Stimulated activated memory B cell treated with anti-CD40 and anti-IgM and Interleukin-4, amounts not matched to agents 10 μg/mL and 1 μg/mL and 100 μg/mL, for 72 hours (primary cell): ENCODE data around the gene ROBO1.

Experiments used
- ATAC-seq: fragments of 150-1000 bp; cut with Tn5 transposase; 2 replicates; pipeline ENCODE4 v1.10.0; 2021
- H3K27ac Mint-ChIP-seq: one replicate; pipeline ENCODE4 v1.8.0; 2022; ENCODE audit warnings: mild to moderate bottlenecking, mixed read lengths
- H3K27me3 Mint-ChIP-seq: one replicate; pipeline ENCODE4 v1.8.0; 2022; ENCODE audit warnings: mixed read lengths
- H3K36me3 Mint-ChIP-seq: one replicate; pipeline ENCODE4 v1.8.0; 2022; ENCODE audit warnings: mixed read lengths
- H3K4me1 Mint-ChIP-seq: one replicate; pipeline ENCODE4 v1.8.0; 2022; ENCODE audit warnings: mixed read lengths
- H3K4me3 Mint-ChIP-seq: one replicate; pipeline ENCODE4 v1.8.0; 2022; ENCODE audit warnings: mild to moderate bottlenecking, moderate library complexity, mixed read lengths
- H3K9me3 Mint-ChIP-seq: one replicate; pipeline ENCODE4 v1.8.0; 2022; ENCODE audit warnings: mixed read lengths

ROBO1 gene

DNA sequence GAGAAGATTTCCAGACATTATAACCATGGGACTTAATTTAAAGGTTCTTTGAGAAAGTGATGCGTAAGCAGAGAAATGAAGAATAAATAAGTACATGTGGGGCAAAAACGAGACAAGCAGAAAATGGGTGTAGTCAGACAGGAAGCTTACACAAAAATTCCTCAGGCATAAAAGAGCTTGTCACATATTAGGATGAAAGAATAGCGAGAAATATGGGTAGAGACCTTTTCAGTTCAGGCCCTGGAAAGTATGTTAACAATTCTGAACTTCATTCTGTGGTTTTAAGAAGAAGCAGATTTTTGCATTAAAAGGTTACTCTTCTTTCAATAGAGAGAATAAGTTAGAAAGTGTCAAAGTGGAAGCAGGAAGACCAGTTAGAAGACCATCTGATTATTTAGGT is 352.4 kb downstream of the ROBO1 start:
- no peaks in the 10 kb centered on the region for H3K27me3 Mint-ChIP-seq

DNA sequence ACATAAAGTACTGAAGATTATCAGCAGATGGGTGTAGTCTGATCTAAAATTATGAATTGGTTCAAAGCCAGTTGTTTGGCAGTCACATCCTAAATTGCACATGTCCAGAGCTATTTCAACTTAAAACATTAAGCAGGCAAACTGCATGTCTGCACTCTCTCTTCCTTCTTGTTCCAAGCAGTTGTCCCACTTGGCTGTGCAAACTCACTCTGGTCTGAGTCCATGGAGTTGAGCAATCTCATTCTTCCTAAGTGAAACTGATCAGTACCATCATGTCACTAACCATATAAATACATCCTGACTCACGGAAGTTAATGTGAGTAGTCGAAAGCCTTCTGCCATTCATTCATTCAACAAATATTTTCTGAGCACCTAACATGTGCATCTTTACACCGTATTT is 353.0 kb downstream of the ROBO1 start:
- Mint-ChIP-seq H3K9me3 (peaks cover 15% of the 10 kb centered on the region), H3K4me3 (no peak overlapping the region), H3K36me3 (no peaks in the 10 kb centered on the region), H3K27ac (no peak overlapping the region), H3K4me1 (no peaks in the 10 kb centered on the region), H3K27me3 (no peaks in the 10 kb centered on the region)
- ATAC-seq: no peak

More for the DNA sequence above, 352.4 kb downstream of the ROBO1 start:
- H3K4me1 Mint-ChIP-seq: no peaks in the 10 kb centered on the region
- ATAC-seq: no peak
- H3K9me3 Mint-ChIP-seq: peaks cover 14% of the 10 kb centered on the region
- no peak overlapping the region for H3K27ac Mint-ChIP-seq
- no peaks in the 10 kb centered on the region for H3K36me3 Mint-ChIP-seq
- H3K4me3 Mint-ChIP-seq: no peak overlapping the region

DNA sequence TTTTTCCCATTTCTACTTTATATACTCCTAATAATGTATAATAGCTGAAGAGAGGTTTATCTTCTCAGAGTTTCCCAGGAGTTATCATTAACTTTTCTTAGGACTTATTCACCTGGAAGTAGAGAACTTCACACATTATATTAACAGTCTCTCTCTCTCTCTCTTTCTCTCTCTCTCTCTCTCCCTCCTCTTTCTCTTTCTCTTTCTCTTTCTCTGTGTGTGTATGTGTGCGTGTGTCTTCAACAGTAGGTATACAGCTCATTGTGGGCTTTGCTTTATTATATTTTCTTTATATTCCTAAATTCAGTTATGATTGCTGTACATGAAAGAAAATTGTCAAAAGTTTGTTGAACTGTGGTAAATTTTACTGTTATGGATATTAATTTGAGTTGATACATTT is 353.8 kb downstream of the ROBO1 start:
- Mint-ChIP-seq H3K27me3 (no peaks in the 10 kb centered on the region), H3K9me3 (peaks cover 15% of the 10 kb centered on the region), H3K27ac (no peak overlapping the region), H3K4me3 (no peak overlapping the region), H3K36me3 (no peaks in the 10 kb centered on the region), H3K4me1 (no peaks in the 10 kb centered on the region)
- no peak for ATAC-seq

DNA sequence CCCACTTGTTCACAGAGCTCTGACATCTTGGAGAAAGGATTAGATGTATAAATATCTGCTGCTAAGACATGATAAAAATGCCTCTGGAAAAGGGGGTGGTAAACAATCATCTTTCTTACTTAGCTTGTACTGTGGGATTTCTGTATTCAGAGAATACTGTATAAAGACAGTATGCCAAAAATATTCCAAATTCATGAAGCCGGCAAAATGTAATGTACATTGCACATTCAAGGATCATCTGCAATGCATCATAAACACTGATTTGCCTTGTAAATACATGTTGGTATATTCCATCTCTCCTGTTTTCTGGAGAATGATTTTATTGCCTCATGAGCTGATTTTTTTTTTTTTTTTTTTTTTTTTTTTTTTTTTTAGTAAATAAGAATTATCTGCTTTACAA is 355.3 kb downstream of the ROBO1 start:
- no peak for ATAC-seq
- Mint-ChIP-seq H3K27ac (no peak overlapping the region), H3K9me3 (peaks cover 12% of the 10 kb centered on the region), H3K36me3 (no peaks in the 10 kb centered on the region), H3K4me3 (no peak overlapping the region), H3K4me1 (no peaks in the 10 kb centered on the region), H3K27me3 (no peaks in the 10 kb centered on the region)

DNA sequence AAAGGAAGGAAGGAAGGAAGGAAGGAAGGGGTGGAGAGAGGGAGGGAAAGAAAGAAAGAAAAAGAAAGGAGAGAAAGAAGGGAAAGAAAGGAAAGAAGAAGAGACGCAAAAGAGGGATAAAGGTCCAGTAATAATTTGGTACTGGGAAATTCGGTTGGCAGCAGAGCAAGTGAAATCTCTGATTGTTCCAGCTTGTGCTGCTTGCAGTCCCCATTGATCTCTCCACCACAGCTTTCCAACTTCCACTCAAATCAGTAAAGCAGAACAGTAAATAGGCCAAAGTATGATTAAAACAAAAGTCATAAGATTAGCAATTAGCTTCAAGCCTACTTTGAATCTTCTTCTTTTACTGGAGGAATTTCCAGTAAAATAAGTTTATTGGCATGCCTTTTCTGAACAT is 357.2 kb downstream of the ROBO1 start:
- Mint-ChIP-seq H3K4me1 (no peaks in the 10 kb centered on the region), H3K27ac (no peak overlapping the region), H3K4me3 (no peak overlapping the region), H3K9me3 (peaks cover 9% of the 10 kb centered on the region), H3K27me3 (no peaks in the 10 kb centered on the region), H3K36me3 (no peaks in the 10 kb centered on the region)
- no peak for ATAC-seq

DNA sequence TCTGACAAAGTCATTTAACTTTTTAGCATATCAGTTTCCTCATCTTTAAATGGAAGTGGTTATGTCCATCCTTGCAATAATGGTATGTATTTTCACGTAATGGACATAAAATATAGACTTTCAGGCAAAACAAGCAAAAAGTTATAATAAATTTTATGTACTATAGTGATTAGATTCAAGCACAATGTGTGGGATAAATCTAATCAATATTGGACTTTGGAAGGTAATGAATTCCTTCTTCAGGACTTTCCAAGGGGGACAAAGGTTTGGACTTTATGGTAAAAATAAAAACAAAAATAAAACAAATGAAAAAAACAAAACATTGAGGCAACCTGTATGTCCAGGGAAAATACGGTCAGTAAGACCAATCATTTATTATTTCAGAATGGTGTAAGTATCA is 357.7 kb downstream of the ROBO1 start:
- Mint-ChIP-seq H3K9me3 (peaks cover 7% of the 10 kb centered on the region), H3K4me3 (no peak overlapping the region), H3K4me1 (no peaks in the 10 kb centered on the region), H3K27ac (no peak overlapping the region), H3K36me3 (no peaks in the 10 kb centered on the region), H3K27me3 (no peaks in the 10 kb centered on the region)
- no peak for ATAC-seq

DNA sequence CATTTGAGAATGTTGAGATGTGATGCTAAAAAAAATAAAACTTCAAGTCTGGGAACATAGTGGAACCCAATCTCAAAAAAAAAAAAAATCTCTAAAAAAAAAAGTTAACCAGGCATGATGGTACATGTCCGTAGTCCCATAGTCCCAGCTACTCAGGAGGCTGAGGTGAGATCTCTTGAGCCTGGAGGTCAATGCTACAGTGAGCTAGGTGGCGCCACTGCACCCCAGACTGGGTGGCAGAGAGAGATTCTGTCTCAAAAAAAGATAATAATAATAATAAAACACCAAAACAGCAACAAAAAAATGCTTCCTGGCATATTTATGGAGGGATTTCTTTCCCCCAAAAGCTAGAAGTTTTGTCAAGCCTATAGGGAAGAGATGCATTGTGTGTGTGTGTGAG is 361.6 kb downstream of the ROBO1 start:
- Mint-ChIP-seq H3K9me3 (peaks cover 3% of the 10 kb centered on the region), H3K4me1 (no peaks in the 10 kb centered on the region), H3K36me3 (no peaks in the 10 kb centered on the region), H3K27me3 (no peaks in the 10 kb centered on the region), H3K27ac (no peak overlapping the region), H3K4me3 (no peak overlapping the region)
- ATAC-seq: no peak

DNA sequence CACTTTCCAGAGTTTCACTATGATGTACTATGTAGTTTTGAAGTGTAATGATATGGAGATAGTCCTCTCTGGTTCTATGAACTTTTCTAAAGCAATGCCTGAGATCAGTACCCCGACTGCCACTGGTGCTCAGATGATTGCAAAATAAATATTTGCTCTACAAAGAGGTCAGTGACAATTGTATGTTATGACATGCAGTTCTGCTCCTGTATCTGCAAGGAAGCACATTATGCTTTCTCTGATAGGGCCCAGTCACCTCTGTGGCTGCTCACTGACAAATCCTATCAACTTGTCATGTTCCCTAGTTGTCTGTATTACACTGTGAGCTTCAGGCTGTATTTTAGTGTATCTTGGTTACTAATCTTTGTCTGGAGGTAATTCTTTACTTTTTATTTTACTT is 362.6 kb downstream of the ROBO1 start:
- Mint-ChIP-seq H3K4me3 (no peak overlapping the region), H3K27me3 (no peaks in the 10 kb centered on the region), H3K36me3 (no peaks in the 10 kb centered on the region), H3K4me1 (no peaks in the 10 kb centered on the region), H3K9me3 (no peaks in the 10 kb centered on the region), H3K27ac (no peak overlapping the region)
- no peak for ATAC-seq

DNA sequence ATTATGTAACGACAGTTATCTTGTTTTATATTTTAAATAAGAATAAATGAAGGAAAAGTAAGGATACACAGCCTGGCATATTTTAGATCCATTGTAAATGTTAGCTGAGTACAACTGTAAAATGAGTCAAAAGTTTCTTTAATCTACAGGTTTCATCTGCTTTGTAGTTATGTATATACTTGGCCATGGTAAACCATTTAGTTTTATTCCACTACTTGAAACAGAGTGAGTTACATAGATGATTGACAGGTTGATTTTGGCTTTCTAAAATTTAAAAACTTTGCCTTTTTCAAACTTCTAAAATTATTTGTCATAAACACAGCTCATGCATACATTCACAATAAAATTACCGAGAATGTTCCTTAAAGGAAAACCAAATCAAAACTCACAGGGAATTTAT is 371.2 kb downstream of the ROBO1 start:
- no peaks in the 10 kb centered on the region for H3K4me1 Mint-ChIP-seq
- no peak for ATAC-seq
- H3K4me3 Mint-ChIP-seq: no peak overlapping the region
- no peaks in the 10 kb centered on the region for H3K27me3 Mint-ChIP-seq
- H3K27ac Mint-ChIP-seq: no peak overlapping the region
- no peaks in the 10 kb centered on the region for H3K36me3 Mint-ChIP-seq
- H3K9me3 Mint-ChIP-seq: peaks cover 7% of the 10 kb centered on the region

DNA sequence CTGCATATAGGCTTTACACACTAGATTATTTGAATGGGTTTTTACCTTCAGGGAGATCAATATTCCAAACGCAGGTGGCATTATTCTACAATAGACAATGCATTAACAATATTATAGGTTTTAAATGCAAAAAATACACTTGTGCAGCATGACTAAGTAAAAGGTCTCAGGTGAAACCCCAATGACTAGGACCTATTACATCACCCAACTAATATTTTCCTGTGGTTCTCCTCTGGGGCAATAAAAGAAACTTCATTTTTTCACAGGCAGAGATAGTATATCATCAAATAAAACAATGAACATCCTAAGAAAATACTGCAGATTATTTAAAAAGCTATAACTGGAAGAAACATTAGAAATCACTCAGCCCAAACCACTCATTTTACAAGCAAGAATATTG is 375.3 kb downstream of the ROBO1 start:
- ATAC-seq: no peak
- H3K27me3 Mint-ChIP-seq: no peaks in the 10 kb centered on the region
- no peaks in the 10 kb centered on the region for H3K36me3 Mint-ChIP-seq
- H3K9me3 Mint-ChIP-seq: peaks cover 8% of the 10 kb centered on the region
- no peak overlapping the region for H3K27ac Mint-ChIP-seq
- no peaks in the 10 kb centered on the region for H3K4me1 Mint-ChIP-seq
- no peak overlapping the region for H3K4me3 Mint-ChIP-seq

DNA sequence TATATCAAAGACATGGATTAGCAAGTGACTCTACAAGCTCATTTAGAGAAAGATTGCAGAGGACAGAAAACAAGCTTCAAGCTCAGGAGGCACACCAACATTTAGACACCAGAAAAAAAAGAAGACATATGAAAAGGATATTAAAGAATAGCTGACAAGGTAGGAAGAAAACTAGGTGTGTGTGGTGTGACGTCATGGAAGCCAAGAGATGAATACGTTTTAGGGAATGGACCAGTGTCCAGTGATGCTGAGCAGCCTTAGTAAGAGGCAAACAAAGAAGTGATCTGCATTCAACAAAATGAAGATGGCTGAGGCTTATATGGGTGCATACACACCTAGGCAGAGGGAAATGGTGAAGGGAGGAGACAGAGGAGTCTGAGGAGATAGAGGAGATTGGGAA is 377.4 kb downstream of the ROBO1 start:
- Mint-ChIP-seq H3K27me3 (no peaks in the 10 kb centered on the region), H3K4me1 (no peaks in the 10 kb centered on the region), H3K4me3 (no peak overlapping the region), H3K27ac (no peak overlapping the region), H3K36me3 (no peaks in the 10 kb centered on the region), H3K9me3 (peaks cover 8% of the 10 kb centered on the region)
- no peak for ATAC-seq

DNA sequence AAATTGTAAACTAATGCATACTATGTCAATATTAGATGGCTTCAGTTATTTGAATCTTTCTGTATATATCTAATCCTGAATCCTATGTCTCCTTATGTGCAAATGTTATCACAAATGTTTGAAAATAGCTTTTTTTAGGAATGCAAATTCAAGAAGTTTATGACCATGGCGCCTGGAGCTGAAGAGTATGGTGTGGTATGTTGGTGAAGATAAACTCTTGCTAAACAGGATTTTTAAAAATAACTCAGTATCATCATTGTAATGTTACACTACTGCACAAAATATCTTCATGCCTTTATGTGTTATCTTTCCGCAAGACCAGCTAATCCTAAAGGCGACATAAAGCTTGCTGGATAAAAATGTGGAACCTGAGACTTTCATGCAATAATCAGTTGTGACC is 382.6 kb downstream of the ROBO1 start:
- peaks cover 4% of the 10 kb centered on the region for H3K9me3 Mint-ChIP-seq
- no peaks in the 10 kb centered on the region for H3K27me3 Mint-ChIP-seq

DNA sequence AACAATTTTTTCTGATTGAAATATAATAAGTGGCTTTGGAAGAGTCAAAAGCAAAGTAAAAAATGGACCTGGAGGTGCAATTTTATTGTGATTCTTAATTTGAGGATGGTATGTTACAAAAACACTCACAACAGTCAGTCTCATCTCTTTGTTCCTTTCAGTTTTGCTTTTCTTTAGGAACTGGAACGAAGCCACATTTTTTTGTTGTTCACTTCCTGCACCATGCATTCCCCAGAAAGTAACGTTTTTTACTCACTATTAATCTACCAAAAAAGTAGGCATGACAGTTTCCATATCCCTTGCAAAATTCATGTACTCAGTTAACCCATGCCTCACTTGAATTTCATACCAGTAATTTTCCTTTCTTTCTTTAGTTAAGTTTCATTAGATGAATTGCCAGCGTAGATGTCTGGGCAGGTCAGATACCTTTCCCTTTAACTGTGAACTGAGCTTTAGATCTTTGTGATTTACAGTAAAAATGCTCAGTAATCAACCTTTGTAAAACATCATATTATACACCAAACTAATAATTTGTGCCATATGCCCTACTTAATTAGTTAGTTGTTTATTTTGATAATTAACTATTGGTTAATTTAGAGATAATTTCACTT is 384.3 kb downstream of the ROBO1 start:
- no peak overlapping the region for H3K27ac Mint-ChIP-seq

More for the DNA sequence above, 382.6 kb downstream of the ROBO1 start:
- H3K27ac Mint-ChIP-seq: no peak overlapping the region
- no peaks in the 10 kb centered on the region for H3K36me3 Mint-ChIP-seq
- H3K4me3 Mint-ChIP-seq: no peak overlapping the region
- ATAC-seq: no peak
- no peaks in the 10 kb centered on the region for H3K4me1 Mint-ChIP-seq

DNA sequence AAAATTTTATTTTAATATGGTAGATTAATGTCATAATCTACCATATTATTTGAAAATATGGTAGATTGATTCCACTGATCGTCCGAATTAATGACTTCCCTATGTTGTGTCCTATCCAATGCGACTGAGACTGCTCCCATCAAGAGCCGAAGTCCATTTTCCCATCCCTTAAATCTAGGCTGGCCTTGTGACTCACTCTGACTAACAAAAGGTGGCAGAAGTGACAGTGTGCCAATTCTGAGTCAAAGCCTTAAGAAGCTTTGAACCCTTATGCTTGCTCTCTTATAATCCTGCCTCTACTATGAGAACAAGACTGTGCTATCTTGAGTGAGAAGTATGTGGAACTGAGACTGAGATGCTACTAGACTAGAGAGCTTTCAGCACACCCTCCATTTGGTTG is 387.2 kb downstream of the ROBO1 start:
- H3K4me3 Mint-ChIP-seq: no peak overlapping the region
- no peak for ATAC-seq
- H3K27me3 Mint-ChIP-seq: no peaks in the 10 kb centered on the region
- H3K36me3 Mint-ChIP-seq: no peaks in the 10 kb centered on the region
- no peak overlapping the region for H3K27ac Mint-ChIP-seq
- no peaks in the 10 kb centered on the region for H3K4me1 Mint-ChIP-seq
- H3K9me3 Mint-ChIP-seq: peaks cover 5% of the 10 kb centered on the region

More for the DNA sequence above, 384.3 kb downstream of the ROBO1 start:
- no peaks in the 10 kb centered on the region for H3K27me3 Mint-ChIP-seq
- no peaks in the 10 kb centered on the region for H3K36me3 Mint-ChIP-seq
- H3K4me3 Mint-ChIP-seq: no peak overlapping the region
- no peak for ATAC-seq
- peaks cover 5% of the 10 kb centered on the region for H3K9me3 Mint-ChIP-seq
- no peaks in the 10 kb centered on the region for H3K4me1 Mint-ChIP-seq

DNA sequence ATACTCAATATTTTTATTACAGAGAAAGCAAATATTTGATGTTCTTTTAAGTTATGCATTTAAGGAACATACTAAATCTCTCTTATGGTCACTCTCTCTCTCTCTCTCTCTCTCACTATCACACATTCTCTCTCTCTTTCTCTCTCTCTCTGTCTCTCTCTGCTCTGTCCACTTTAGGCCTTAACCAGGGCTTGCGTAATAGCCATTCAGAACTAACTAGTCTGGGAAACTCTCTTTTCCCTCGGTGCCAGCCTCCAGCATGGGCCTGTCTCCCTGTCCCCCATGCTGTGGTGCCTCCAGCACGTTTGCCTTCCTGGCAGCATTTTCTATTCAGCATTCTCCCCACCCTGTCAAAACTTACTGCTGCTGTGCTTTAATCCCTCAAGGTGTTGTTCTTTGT is 389.7 kb downstream of the ROBO1 start:
- peaks cover 7% of the 10 kb centered on the region for H3K9me3 Mint-ChIP-seq
- no peaks in the 10 kb centered on the region for H3K4me1 Mint-ChIP-seq
- H3K27me3 Mint-ChIP-seq: no peaks in the 10 kb centered on the region
- no peak overlapping the region for H3K4me3 Mint-ChIP-seq
- ATAC-seq: no peak
- H3K27ac Mint-ChIP-seq: no peak overlapping the region
- H3K36me3 Mint-ChIP-seq: no peaks in the 10 kb centered on the region

DNA sequence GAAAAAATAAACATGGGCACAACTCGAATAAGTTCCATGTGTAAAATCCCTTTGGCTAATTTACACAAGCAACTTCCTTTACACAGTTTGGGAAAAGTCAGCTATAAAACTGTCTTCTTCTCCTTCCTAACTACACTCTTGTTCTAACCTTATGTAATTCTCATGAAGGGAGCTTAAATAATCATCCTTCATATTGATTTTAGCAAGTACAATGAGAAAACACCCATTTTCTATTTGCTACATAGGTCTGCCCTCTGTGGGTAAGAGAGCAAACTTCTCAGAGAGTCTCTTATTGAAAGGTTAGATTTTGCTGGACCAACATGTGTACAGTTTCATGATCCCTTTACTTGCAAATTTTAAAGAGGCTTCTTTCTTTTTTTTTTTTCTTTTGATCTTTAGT is 398.5 kb downstream of the ROBO1 start:
- H3K9me3 Mint-ChIP-seq: no peaks in the 10 kb centered on the region
- ATAC-seq: no peak
- no peak overlapping the region for H3K27ac Mint-ChIP-seq
- H3K27me3 Mint-ChIP-seq: no peaks in the 10 kb centered on the region
- no peaks in the 10 kb centered on the region for H3K4me1 Mint-ChIP-seq
- no peak overlapping the region for H3K4me3 Mint-ChIP-seq
- H3K36me3 Mint-ChIP-seq: no peaks in the 10 kb centered on the region

DNA sequence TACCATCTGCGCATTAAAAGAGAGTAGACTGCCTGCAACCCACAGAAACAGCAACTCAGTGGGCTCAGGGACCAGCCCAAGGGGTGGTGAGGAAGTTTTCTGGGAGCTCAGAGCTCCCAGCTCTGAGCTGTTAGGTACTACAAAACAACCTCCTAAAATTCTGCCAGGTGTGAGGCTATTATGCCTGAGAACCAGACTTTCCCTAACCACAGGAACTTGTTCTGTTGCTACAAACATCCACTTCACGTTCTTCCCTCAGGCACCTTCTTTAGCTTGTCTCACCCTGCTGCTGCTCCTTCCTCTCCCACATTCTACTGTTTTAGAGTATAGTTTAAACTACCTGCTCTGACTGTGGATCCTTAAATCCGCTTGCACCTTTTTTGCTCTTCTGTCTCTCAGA is 399.4 kb downstream of the ROBO1 start:
- no peaks in the 10 kb centered on the region for H3K4me1 Mint-ChIP-seq
- ATAC-seq: no peak
- no peaks in the 10 kb centered on the region for H3K27me3 Mint-ChIP-seq
- H3K36me3 Mint-ChIP-seq: no peaks in the 10 kb centered on the region
- H3K4me3 Mint-ChIP-seq: no peak overlapping the region
- no peaks in the 10 kb centered on the region for H3K9me3 Mint-ChIP-seq
- no peak overlapping the region for H3K27ac Mint-ChIP-seq
